Kidney tubule cell (primary cell): Measurements from ENCODE around the gene FUOM.

Source experiments
- DNase-seq: peaks from one replicate; pipeline ENCODE4 v3.0.0-alpha.2; 2018; ENCODE audit warnings: low spot score

FUOM gene

GRCh38 chr10:133310399-133310755 lies 47.4 kb downstream of the FUOM start:
- DNase-seq: no peak

- DNase-seq: no peak
These were observed 48.0 kb downstream of the FUOM start for GRCh38 chr10:133309720-133310398.

- DNase-seq: peak; percentile 91
These were observed 48.6 kb downstream of the FUOM start for GRCh38 chr10:133309100-133309719.

GRCh38 chr10:133308421-133309099 lies 49.3 kb downstream of the FUOM start, which contains the start of the genes TUBGCP2 and ZNF511:
TSS of gene TUBGCP2 (minus strand) at chr10:133308872. CDS start at chr10:133302941, 5,931 bp downstream.
TSS of gene ZNF511 (plus strand) at chr10:133308914. CDS start at chr10:133308944, 30 bp downstream.
- DNase-seq: peak; percentile 86

- DNase-seq: peak; percentile 89
These were observed 49.9 kb downstream of the FUOM start for GRCh38 chr10:133307776-133308420.

GRCh38 chr10:133306941-133307379 lies 50.9 kb downstream of the FUOM start:
- peak; percentile 66 for DNase-seq

- DNase-seq: no peak
These were observed 51.7 kb downstream of the FUOM start for GRCh38 chr10:133306097-133306476.
